WTC11 (cell line): ENCODE results near the gene LEAP2. TPM values are rescaled to one million over a fixed set of nuclear protein-coding genes. Genes with fewer than 3 reads are reported as not detected.

Source experiments
- ATAC-seq: fragments of 200-7000 bp; cut with Tn5 transposase; 2 replicates; pipeline ENCODE4 v1.10.0; 2021; ENCODE audit warnings: mild to moderate bottlenecking, moderate library complexity
- CTCF ChIA-PET: fragments of 300-600 bp; sonication (Branson Sonifier 250); formaldehyde crosslinking; loops from one replicate; lab custom pipeline; 2021; ENCODE audit warnings: antibody characterized with exemption; lab: Charles Lee
- POLR2A ChIA-PET: fragments of 350-600 bp; sonication (Branson Sonifier 250); formaldehyde crosslinking; loops from one replicate; lab custom pipeline; 2021; ENCODE audit warnings: antibody characterized with exemption; lab: Charles Lee
- DNase-seq: peaks from one replicate; pipeline ENCODE4 v3.0.0; 2021; ENCODE audit warnings: low spot score
- H3K27ac Mint-ChIP-seq: 2 replicates; pipeline ENCODE4 v1.8.0; 2021; ENCODE audit warnings: mixed read lengths
- H3K27me3 Mint-ChIP-seq: 2 replicates; pipeline ENCODE4 v1.8.0; 2021; ENCODE audit warnings: low read depth, mild to moderate bottlenecking, moderate library complexity, mixed read lengths
- H3K36me3 Mint-ChIP-seq: 2 replicates; pipeline ENCODE4 v1.8.0; 2021; ENCODE audit warnings: mixed read lengths
- H3K4me1 Mint-ChIP-seq: 2 replicates; pipeline ENCODE4 v1.8.0; 2022; ENCODE audit warnings: mixed read lengths
- H3K4me3 Mint-ChIP-seq: 2 replicates; pipeline ENCODE4 v1.8.0; 2021; ENCODE audit warnings: mild to moderate bottlenecking, moderate library complexity, mixed read lengths
- H3K9me3 Mint-ChIP-seq: 2 replicates; pipeline ENCODE4 v1.8.0; 2021; ENCODE audit warnings: mixed read lengths
- AR ChIP-seq: fragments of 250-450 bp; sonication (Bioruptor Pico); IDR thresholded peaks from 2 replicates; pipeline ENCODE4 v1.9.0; 2021; ENCODE audit warnings: mild to moderate bottlenecking
- ARID4B ChIP-seq: sonication (generic); formaldehyde crosslinking; IDR thresholded peaks from 2 replicates; pipeline ENCODE4 v1.8.0; 2023; ENCODE audit warnings: missing genetic modification reagents, mild to moderate bottlenecking, borderline replicate concordance
- CBFB ChIP-seq: sonication (generic); formaldehyde crosslinking; IDR thresholded peaks from 2 replicates; pipeline ENCODE4 v1.8.1; 2022; ENCODE audit warnings: mild to moderate bottlenecking, low read depth, missing genetic modification reagents
- CREM ChIP-seq: sonication (generic); formaldehyde crosslinking; IDR thresholded peaks from 2 replicates; pipeline ENCODE4 v1.8.1; 2022; ENCODE audit warnings: mild to moderate bottlenecking, missing genetic modification reagents, moderate library complexity
- E2F1 ChIP-seq: sonication (generic); formaldehyde crosslinking; IDR thresholded peaks from 2 replicates; pipeline ENCODE4 v1.8.0; 2022; ENCODE audit warnings: mild to moderate bottlenecking, missing genetic modification reagents
- ESRRA ChIP-seq: sonication (generic); formaldehyde crosslinking; IDR thresholded peaks from 2 replicates; pipeline ENCODE4 v1.8.1; 2022; ENCODE audit warnings: mild to moderate bottlenecking, missing genetic modification reagents, borderline replicate concordance
- ETV6 ChIP-seq: sonication (generic); formaldehyde crosslinking; IDR thresholded peaks from 2 replicates; pipeline ENCODE4 v1.8.1; 2022; ENCODE audit warnings: mild to moderate bottlenecking, missing genetic modification reagents
- GRHL2 ChIP-seq: fragments of 250-450 bp; sonication (Bioruptor Pico); IDR thresholded peaks from 2 replicates; pipeline ENCODE4 v1.8.0; 2022; ENCODE audit warnings: mild to moderate bottlenecking, moderate library complexity; ENCODE audit not compliant: insufficient replicate concordance, severe bottlenecking
- IRF2 ChIP-seq: sonication (generic); formaldehyde crosslinking; IDR thresholded peaks from 2 replicates; pipeline ENCODE4 v1.8.0; 2022; ENCODE audit warnings: low read depth, missing genetic modification reagents, borderline replicate concordance
- MAX ChIP-seq: sonication (generic); formaldehyde crosslinking; IDR thresholded peaks from 2 replicates; pipeline ENCODE4 v1.8.0; 2022; ENCODE audit warnings: mild to moderate bottlenecking, missing genetic modification reagents
- NFATC4 ChIP-seq: fragments of 250-450 bp; sonication (Bioruptor Pico); IDR thresholded peaks from 2 replicates; pipeline ENCODE4 v1.9.0; 2021; ENCODE audit warnings: mild to moderate bottlenecking
- NFE2L1 ChIP-seq: sonication (generic); formaldehyde crosslinking; IDR thresholded peaks from 2 replicates; pipeline ENCODE4 v1.8.1; 2023; ENCODE audit warnings: missing genetic modification reagents
- NR2C2 ChIP-seq: sonication (generic); formaldehyde crosslinking; IDR thresholded peaks from 2 replicates; pipeline ENCODE4 v1.8.0; 2022; ENCODE audit warnings: mild to moderate bottlenecking, missing genetic modification reagents
- NR3C1 ChIP-seq: sonication (generic); formaldehyde crosslinking; conservative IDR thresholded peaks from 2 replicates; pipeline ENCODE4 v1.8.1; 2023; ENCODE audit warnings: low read depth, mild to moderate bottlenecking, missing genetic modification reagents
- STAT6 ChIP-seq: sonication (generic); formaldehyde crosslinking; conservative IDR thresholded peaks from 2 replicates; pipeline ENCODE4 v1.8.1; 2023; ENCODE audit warnings: mild to moderate bottlenecking, low read depth, missing genetic modification reagents, moderate library complexity
- ZNF317 ChIP-seq: sonication (generic); formaldehyde crosslinking; IDR thresholded peaks from 2 replicates; pipeline ENCODE4 v1.8.1; 2023; ENCODE audit warnings: low read depth, mild to moderate bottlenecking, moderate library complexity, missing genetic modification reagents, borderline replicate concordance
- ZNF396 ChIP-seq: fragments of 250-450 bp; sonication (Bioruptor Pico); IDR thresholded peaks from 2 replicates; pipeline ENCODE4 v1.8.0; 2021; ENCODE audit warnings: mild to moderate bottlenecking, moderate library complexity, borderline replicate concordance
- total RNA-seq: library from RNA; stranded (reverse); gene quantifications from 3 replicates; pipeline ENCODE4 v1.2.3, GENCODE V29; 2021

The LEAP2 gene
- total RNA-seq, 1 experiment from 2014 or later: 2.0 TPM

GRCh38 chr5:132871459-132872284 is 1.8 kb upstream of the LEAP2 start (continued):
- TF ChIP-seq NFE2L1 (CRISPR knock-in tag): no peak
- TF ChIP-seq CBFB (CRISPR knock-in tag): no peak
- TF ChIP-seq AR (CRISPR knock-in tag): no peak
- TF ChIP-seq MAX (CRISPR knock-in tag): no peak
- TF ChIP-seq, all 79 proteins: peak for 0

- no peaks in the 10 kb centered on the region for H3K4me1 Mint-ChIP-seq
- peaks cover 21% of the 10 kb centered on the region for H3K36me3 Mint-ChIP-seq
- no peak for DNase-seq
- POLR2A ChIA-PET: no interaction called here
- no peaks in the 10 kb centered on the region for H3K27me3 Mint-ChIP-seq
- TF ChIP-seq ESRRA (CRISPR knock-in tag) (no peak), NR2C2 (CRISPR knock-in tag) (no peak), ETV6 (CRISPR knock-in tag) (no peak), ARID4B (CRISPR knock-in tag) (no peak), GRHL2 (no peak), E2F1 (CRISPR knock-in tag) (no peak), IRF2 (CRISPR knock-in tag) (no peak), CREM (CRISPR knock-in tag) (no peak), ZNF396 (CRISPR knock-in tag) (no peak), ZNF317 (no peak), AR (CRISPR knock-in tag) (no peak), NR3C1 (CRISPR knock-in tag) (no peak), NFATC4 (CRISPR knock-in tag) (no peak), STAT6 (CRISPR knock-in tag) (no peak)
- TF ChIP-seq, all 79 proteins: peak for 0
- Mint-ChIP-seq H3K27ac (no peak overlapping the region), H3K9me3 (no peaks in the 10 kb centered on the region), H3K4me3 (no peak overlapping the region)
- CTCF ChIA-PET: interaction anchor here (1.3 to 2.2 kb wide), 2 partner anchors 10 to 38 kb away, joined by 3 to 6 read pairs; no protein-coding TSS in a partner anchor
- ATAC-seq: no peak
Observed at GRCh38 chr5:132872788-132873118, 715 bp upstream of the LEAP2 start.
